ENCODE measurements around the gene CCNDBP1.

Gene CCNDBP1

DNA sequence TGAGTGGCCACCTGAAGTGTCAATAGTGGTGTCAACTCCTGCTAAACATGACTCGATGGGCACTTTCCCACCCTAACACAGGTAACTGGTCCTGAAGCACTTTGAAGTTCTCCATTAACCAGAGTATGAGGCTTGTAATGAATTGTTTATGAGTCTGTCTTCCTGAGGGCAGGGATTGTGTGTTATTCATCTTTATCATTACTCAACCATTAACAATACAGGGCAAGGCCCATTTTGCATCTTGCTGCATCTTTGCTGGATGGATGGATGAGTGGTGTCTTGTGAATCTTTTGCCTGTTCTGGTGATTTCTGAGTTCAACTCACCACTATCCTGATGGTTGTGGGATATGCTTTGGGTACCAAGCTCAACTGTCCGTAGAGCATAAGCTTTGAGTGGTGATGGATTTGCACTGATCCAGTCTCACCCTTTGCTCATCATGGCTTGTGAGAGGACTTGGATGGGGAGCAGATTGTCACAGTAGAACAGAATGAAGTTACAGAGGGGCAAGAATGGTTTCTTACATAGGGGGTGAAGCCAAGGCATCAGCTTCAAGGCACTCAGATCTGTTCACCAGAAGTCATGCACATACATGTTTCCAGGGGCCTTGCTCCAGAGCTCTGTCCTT, 57.9 kb downstream of the CCNDBP1 start:
- TF ChIP-seq, protein P1, sequence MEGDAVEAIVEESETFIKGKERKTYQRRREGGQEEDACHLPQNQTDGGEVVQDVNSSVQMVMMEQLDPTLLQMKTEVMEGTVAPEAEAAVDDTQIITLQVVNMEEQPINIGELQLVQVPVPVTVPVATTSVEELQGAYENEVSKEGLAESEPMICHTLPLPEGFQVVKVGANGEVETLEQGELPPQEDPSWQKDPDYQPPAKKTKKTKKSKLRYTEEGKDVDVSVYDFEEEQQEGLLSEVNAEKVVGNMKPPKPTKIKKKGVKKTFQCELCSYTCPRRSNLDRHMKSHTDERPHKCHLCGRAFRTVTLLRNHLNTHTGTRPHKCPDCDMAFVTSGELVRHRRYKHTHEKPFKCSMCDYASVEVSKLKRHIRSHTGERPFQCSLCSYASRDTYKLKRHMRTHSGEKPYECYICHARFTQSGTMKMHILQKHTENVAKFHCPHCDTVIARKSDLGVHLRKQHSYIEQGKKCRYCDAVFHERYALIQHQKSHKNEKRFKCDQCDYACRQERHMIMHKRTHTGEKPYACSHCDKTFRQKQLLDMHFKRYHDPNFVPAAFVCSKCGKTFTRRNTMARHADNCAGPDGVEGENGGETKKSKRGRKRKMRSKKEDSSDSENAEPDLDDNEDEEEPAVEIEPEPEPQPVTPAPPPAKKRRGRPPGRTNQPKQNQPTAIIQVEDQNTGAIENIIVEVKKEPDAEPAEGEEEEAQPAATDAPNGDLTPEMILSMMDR (conservative IDR thresholded peaks at IDR 0.05): no peak
- no peak for TF ChIP-seq ZFX (IDR thresholded peaks at IDR 0.05)
- H3K27ac ChIP-seq: no peak overlapping the region

DNA sequence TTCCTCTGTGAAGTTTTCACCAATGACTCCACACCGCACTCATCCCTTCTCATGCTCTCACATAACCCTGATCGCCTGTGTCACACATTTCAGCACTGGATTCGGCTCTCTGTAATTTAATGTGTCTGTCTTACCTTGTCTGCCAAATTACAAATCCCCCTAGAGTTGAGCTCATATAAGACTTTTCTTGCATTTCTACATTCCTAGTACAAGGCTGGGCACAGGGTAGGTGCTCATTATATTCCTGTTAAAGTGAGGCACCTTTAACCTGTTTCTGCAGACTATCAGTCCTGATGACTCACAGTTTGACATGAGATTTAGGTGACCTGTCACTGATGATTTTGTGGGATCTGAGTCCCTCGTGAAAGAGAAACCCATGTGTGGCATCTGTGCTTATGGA, 58.9 kb downstream of the CCNDBP1 start:
- no peak for TF ChIP-seq ZFX (IDR thresholded peaks at IDR 0.05)
- TF ChIP-seq, protein P1 (conservative IDR thresholded peaks at IDR 0.05): no peak

DNA sequence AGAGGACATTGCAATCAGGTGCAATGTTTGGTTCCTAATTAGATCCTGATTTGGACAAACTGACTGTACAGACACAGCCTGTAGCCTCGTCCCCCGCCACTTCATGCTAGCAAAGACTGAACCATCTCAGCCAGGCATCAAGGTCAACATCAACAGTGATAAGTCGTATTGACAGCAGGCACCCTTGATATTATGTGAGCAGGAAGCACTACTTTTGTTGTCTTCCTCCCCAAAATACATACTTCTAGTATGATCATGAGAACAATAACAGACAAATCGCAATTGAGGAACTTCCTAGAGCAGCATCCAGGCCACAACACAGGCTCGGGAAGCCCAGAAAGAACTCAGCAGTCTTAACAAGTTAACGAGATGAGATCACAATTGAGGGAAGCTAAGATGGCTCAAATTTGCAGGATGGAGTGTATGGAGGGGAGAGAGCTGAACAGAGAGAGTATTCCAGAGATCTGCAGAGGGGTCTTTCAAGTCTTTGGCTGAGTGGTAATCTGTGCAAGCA, 61.1 kb downstream of the CCNDBP1 start:
- TF ChIP-seq ZFX (IDR thresholded peaks at IDR 0.05): no peak
- TF ChIP-seq, protein P1 (conservative IDR thresholded peaks at IDR 0.05): no peak

More for the DNA sequence above, 58.9 kb downstream of the CCNDBP1 start:
- no peak overlapping the region for H3K27ac ChIP-seq

More for the DNA sequence above, 61.1 kb downstream of the CCNDBP1 start:
- H3K27ac ChIP-seq: no peak overlapping the region
